A549 (cell line): ENCODE measurements around the gene TMEM91. TPM values are rescaled to one million over a fixed set of nuclear protein-coding genes. Genes with fewer than 3 reads are reported as not detected.

Experiments
- BHLHE40 ChIP-seq: IDR thresholded peaks from 2 replicates; pipeline ENCODE4 v1.6.1; 2012; ENCODE audit warnings: low read depth, low read length, inconsistent platforms
- CBX2 ChIP-seq: fragments of 200-600 bp; sonication (generic); IDR thresholded peaks from 2 replicates; pipeline ENCODE4 v1.6.1; 2016; ENCODE audit warnings: low read depth, mild to moderate bottlenecking, borderline replicate concordance
- CEBPB ChIP-seq, 2 experiments: fragments of >200 bp in 1 of 2; sonication (Bioruptor Twin) in 1 of 2; formaldehyde crosslinking in 1 of 2; IDR thresholded peaks; 2 replicates each; pipeline ENCODE4 v1.6.1; 2012 to 2016
- CHD2 ChIP-seq: fragments of 150-350 bp; IDR thresholded peaks from 2 replicates; pipeline ENCODE4 v1.6.1; 2014; ENCODE audit warnings: low read length; ENCODE audit not compliant: partially characterized antibody
- EHF ChIP-seq: fragments of 250-450 bp; sonication (Bioruptor Pico); IDR thresholded peaks from 2 replicates; pipeline ENCODE4 v1.5.0; 2020; ENCODE audit warnings: mild to moderate bottlenecking
- ESRRA ChIP-seq: fragments of 150-350 bp; IDR thresholded peaks from 2 replicates; pipeline ENCODE4 v1.6.1; 2014; ENCODE audit warnings: mild to moderate bottlenecking, low read length, borderline replicate concordance
- GATA3 ChIP-seq: IDR thresholded peaks from 2 replicates; pipeline ENCODE4 v1.6.1; 2012; ENCODE audit warnings: borderline replicate concordance
- HDAC2 ChIP-seq: fragments of 200-600 bp; sonication (generic); IDR thresholded peaks from 2 replicates; pipeline ENCODE4 v1.6.1; 2016
- HEYL ChIP-seq: fragments of 250-450 bp; sonication (Bioruptor Pico); IDR thresholded peaks from 2 replicates; pipeline ENCODE4 v1.8.0; 2021; ENCODE audit warnings: mild to moderate bottlenecking, moderate library complexity
- HOXB13 ChIP-seq: fragments of 250-450 bp; sonication (Bioruptor Pico); IDR thresholded peaks from 2 replicates; pipeline ENCODE4 v1.5.0; 2020; ENCODE audit warnings: low read depth, mild to moderate bottlenecking, moderate library complexity
- JUN ChIP-seq, 2 experiments: fragments of >200 bp; sonication (Bioruptor Twin); formaldehyde crosslinking; IDR thresholded peaks; 2 replicates in 1 of 2; 3 replicates in 1 of 2; pipeline ENCODE4 v1.6.1; 2016 to 2017
- KDM1A ChIP-seq: fragments of 200-600 bp; sonication (generic); IDR thresholded peaks from 2 replicates; pipeline ENCODE4 v1.6.1; 2016; ENCODE audit warnings: low read depth, mild to moderate bottlenecking
- KDM5A ChIP-seq: fragments of 200-600 bp; sonication (generic); IDR thresholded peaks from 2 replicates; pipeline ENCODE4 v1.6.1; 2016; ENCODE audit warnings: antibody characterized with exemption, mild to moderate bottlenecking
- MAZ ChIP-seq: fragments of 150-350 bp; IDR thresholded peaks from 2 replicates; pipeline ENCODE4 v1.6.1; 2014; ENCODE audit warnings: antibody characterized with exemption, low read depth, low read length, borderline replicate concordance
- NPAS2 ChIP-seq: fragments of 250-450 bp; sonication (Bioruptor Pico); IDR thresholded peaks from 2 replicates; pipeline ENCODE4 v1.8.0; 2022; ENCODE audit warnings: mild to moderate bottlenecking, moderate library complexity, borderline replicate concordance
- POLR2AphosphoS2 ChIP-seq: conservative IDR thresholded peaks from 2 replicates; pipeline ENCODE4 v1.6.1; 2012; ENCODE audit warnings: low read length, improper control_type of control experiment, inconsistent platforms
- RAD21 ChIP-seq, 2 experiments: fragments of >200 bp in 1 of 2; sonication (Bioruptor Twin) in 1 of 2; formaldehyde crosslinking in 1 of 2; IDR thresholded peaks in 1 of 2; conservative IDR thresholded peaks in 1 of 2; 2 replicates in 1 of 2; 3 replicates in 1 of 2; pipeline ENCODE4 v1.6.1; 2012 to 2018; ENCODE audit warnings: inconsistent platforms in 1 of 2
- RCOR1 ChIP-seq: fragments of 150-350 bp; IDR thresholded peaks from 2 replicates; pipeline ENCODE4 v1.6.1; 2014; ENCODE audit warnings: antibody characterized with exemption, low read length, low read depth
- RFX5 ChIP-seq: fragments of 450-650 bp; IDR thresholded peaks from 2 replicates; pipeline ENCODE4 v1.7.1; 2014; ENCODE audit warnings: antibody characterized with exemption, mild to moderate bottlenecking, moderate library complexity
- RNF2 ChIP-seq: fragments of 200-600 bp; sonication (generic); IDR thresholded peaks from 2 replicates; pipeline ENCODE4 v1.6.1; 2016; ENCODE audit warnings: low read depth, mild to moderate bottlenecking, antibody characterized with exemption, moderate library complexity, borderline replicate concordance
- SMC3 ChIP-seq: fragments of >200 bp; sonication (Bioruptor Twin); formaldehyde crosslinking; IDR thresholded peaks from 3 replicates; pipeline ENCODE4 v1.6.1; 2018; ENCODE audit warnings: inconsistent platforms
- TP53 ChIP-seq: fragments of 250-450 bp; sonication (Bioruptor Pico); IDR thresholded peaks from 2 replicates; pipeline ENCODE4 v1.5.0; 2021; ENCODE audit warnings: mild to moderate bottlenecking, moderate library complexity
- ZC3H11A ChIP-seq: fragments of 450-650 bp; IDR thresholded peaks from 2 replicates; pipeline ENCODE4 v1.6.1; 2014; ENCODE audit warnings: antibody characterized with exemption, mild to moderate bottlenecking
- ZNF302 ChIP-seq: fragments of 250-450 bp; sonication (Bioruptor Pico); IDR thresholded peaks from 2 replicates; pipeline ENCODE4 v1.9.0; 2021; ENCODE audit warnings: inconsistent platforms, mild to moderate bottlenecking, moderate library complexity
- ZSCAN20 ChIP-seq: fragments of 250-450 bp; sonication (Bioruptor Pico); IDR thresholded peaks from 2 replicates; pipeline ENCODE4 v1.8.0; 2022; ENCODE audit warnings: mild to moderate bottlenecking, moderate library complexity
- polyA plus RNA-seq, 4 experiments: library from polyadenylated mRNA; depleted of rRNA in 3 of 4; stranded (reverse); fragments of >200 nt; fragmentation: RNase III in 1 of 4; extraction: RNeasy Plus Mini Kit Qiagen cat#74134 plus additional on column Dnase treatment in 1 of 4; gene quantifications; 2 replicates in 3 of 4; 3 replicates in 1 of 4; pipeline ENCODE4 v1.2.3, GENCODE V29; 2011 to 2017
- TF ChIP-seq, protein P1 (sequence below): IDR thresholded peaks from 2 replicates; pipeline ENCODE4 v1.6.1; 2012
- TF ChIP-seq, protein P2 (sequence below): fragments of 250-450 bp; sonication (Bioruptor Pico); IDR thresholded peaks from 2 replicates; pipeline ENCODE4 v1.5.0; 2021; ENCODE audit warnings: mild to moderate bottlenecking, moderate library complexity, borderline replicate concordance
- TF ChIP-seq, protein P3 (sequence below): fragments of 200-600 bp; sonication (generic); IDR thresholded peaks from 2 replicates; pipeline ENCODE4 v1.6.1; 2016; ENCODE audit warnings: antibody characterized with exemption, mild to moderate bottlenecking, moderate library complexity
- TF ChIP-seq, protein P4 (sequence below): fragments of 250-450 bp; sonication (Bioruptor Pico); IDR thresholded peaks from 2 replicates; pipeline ENCODE4 v1.5.0; 2020; ENCODE audit warnings: low read depth, mild to moderate bottlenecking, moderate library complexity

TMEM91 gene
- polyA plus RNA-seq, 2 of the 4 experiments (the other 2 are of a cell fraction), result 4.0 to 5.2 TPM

DNA sequence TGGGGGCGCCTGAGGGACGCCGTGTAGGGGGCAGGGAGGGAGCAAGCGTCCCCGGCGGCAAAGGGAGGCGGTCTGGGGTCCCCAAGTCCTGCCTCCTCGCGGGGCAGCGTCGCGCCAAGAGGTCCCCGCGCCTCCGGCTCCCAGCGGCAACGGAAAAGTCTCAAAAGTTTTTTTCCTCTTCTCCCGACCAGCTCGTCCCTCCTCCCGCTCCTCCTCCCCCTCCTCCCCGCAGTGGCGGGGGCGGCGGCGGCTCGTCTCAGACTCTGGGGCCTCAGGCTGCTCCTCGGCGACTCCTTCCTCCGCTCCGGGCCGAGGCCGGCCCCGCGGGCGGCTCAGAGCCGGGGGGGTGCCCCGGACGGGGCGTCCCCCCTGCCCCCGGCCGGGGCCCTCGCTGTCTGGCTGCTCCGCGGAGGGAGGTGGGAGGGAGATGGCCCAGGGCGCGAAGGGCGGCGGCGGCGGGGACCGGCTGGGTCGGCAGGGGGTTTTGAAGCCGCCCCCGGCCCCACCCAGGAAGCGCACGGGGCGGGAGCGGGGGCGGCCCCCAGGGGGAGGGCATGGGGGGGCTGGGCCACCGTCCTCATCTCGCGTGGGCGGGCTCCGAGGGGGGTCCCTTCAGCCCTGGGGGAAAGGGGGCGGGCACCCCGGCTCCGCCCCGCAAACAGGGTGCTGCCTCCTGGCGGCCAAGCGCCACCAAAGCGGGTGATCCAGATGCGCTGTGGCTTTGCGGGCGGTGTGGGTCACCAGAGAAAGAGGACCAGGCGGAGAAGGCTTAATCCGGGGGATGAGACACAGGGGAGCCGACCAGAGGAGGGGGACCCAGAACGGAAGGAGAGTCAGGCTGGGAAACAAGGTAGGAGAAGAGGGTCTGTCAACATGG lies 22.6 kb upstream of the TMEM91 start, which contains the start of gene TGFB1 (continued):
- peak; percentile 90 for TF ChIP-seq MAZ
- TF ChIP-seq ZNF302 (CRISPR knock-in tag), result no peak
- no peak for TF ChIP-seq ESRRA
- no peak for TF ChIP-seq HOXB13
- peak; percentile 84; the same call in 1 of the 2 replicates for TF ChIP-seq TP53 (CRISPR knock-in tag)
- no peak for TF ChIP-seq CBX2
- peak in 1 of 2 experiments; percentile 76; a peak in 4 of 5 replicates for TF ChIP-seq RAD21 (conservative IDR thresholded peaks at IDR 0.05 in 1 of 2, IDR thresholded peaks at IDR 0.05 in 1 of 2)
- peak; percentile 74 for TF ChIP-seq CHD2
- TF ChIP-seq RFX5, result no peak
- TF ChIP-seq GATA3, result 0 out of 2 replicates have a peak, but pooled peaks have one; percentile 31
- TF ChIP-seq RCOR1, result no peak
- no peak for TF ChIP-seq CEBPB (IDR thresholded peaks at IDR 0.05)
- no peak; the same call in 1 of the 2 replicates for TF ChIP-seq POLR2AphosphoS2
- no peak for TF ChIP-seq KDM1A
- TF ChIP-seq RNF2, result no peak
- TF ChIP-seq ZC3H11A, result no peak
- TF ChIP-seq JUN (IDR thresholded peaks at IDR 0.05), result peak; percentile 92 to 98; a peak in 4 of 5 replicates
- TF ChIP-seq HEYL (CRISPR knock-in tag), result no peak
- no peak for TF ChIP-seq EHF
- TF ChIP-seq, protein P1, sequence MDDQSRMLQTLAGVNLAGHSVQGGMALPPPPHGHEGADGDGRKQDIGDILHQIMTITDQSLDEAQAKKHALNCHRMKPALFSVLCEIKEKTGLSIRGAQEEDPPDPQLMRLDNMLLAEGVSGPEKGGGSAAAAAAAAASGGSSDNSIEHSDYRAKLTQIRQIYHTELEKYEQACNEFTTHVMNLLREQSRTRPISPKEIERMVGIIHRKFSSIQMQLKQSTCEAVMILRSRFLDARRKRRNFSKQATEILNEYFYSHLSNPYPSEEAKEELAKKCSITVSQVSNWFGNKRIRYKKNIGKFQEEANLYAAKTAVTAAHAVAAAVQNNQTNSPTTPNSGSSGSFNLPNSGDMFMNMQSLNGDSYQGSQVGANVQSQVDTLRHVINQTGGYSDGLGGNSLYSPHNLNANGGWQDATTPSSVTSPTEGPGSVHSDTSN, result no peak
- no peak for TF ChIP-seq KDM5A
- TF ChIP-seq BHLHE40, result no peak
- TF ChIP-seq ZSCAN20 (CRISPR knock-in tag), result no peak
- TF ChIP-seq, protein P2, sequence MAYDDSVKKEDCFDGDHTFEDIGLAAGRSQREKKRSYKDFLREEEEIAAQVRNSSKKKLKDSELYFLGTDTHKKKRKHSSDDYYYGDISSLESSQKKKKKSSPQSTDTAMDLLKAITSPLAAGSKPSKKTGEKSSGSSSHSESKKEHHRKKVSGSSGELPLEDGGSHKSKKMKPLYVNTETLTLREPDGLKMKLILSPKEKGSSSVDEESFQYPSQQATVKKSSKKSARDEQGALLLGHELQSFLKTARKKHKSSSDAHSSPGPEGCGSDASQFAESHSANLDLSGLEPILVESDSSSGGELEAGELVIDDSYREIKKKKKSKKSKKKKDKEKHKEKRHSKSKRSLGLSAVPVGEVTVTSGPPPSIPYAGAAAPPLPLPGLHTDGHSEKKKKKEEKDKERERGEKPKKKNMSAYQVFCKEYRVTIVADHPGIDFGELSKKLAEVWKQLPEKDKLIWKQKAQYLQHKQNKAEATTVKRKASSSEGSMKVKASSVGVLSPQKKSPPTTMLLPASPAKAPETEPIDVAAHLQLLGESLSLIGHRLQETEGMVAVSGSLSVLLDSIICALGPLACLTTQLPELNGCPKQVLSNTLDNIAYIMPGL (CRISPR knock-in tag), result no peak
- TF ChIP-seq, protein P3, sequence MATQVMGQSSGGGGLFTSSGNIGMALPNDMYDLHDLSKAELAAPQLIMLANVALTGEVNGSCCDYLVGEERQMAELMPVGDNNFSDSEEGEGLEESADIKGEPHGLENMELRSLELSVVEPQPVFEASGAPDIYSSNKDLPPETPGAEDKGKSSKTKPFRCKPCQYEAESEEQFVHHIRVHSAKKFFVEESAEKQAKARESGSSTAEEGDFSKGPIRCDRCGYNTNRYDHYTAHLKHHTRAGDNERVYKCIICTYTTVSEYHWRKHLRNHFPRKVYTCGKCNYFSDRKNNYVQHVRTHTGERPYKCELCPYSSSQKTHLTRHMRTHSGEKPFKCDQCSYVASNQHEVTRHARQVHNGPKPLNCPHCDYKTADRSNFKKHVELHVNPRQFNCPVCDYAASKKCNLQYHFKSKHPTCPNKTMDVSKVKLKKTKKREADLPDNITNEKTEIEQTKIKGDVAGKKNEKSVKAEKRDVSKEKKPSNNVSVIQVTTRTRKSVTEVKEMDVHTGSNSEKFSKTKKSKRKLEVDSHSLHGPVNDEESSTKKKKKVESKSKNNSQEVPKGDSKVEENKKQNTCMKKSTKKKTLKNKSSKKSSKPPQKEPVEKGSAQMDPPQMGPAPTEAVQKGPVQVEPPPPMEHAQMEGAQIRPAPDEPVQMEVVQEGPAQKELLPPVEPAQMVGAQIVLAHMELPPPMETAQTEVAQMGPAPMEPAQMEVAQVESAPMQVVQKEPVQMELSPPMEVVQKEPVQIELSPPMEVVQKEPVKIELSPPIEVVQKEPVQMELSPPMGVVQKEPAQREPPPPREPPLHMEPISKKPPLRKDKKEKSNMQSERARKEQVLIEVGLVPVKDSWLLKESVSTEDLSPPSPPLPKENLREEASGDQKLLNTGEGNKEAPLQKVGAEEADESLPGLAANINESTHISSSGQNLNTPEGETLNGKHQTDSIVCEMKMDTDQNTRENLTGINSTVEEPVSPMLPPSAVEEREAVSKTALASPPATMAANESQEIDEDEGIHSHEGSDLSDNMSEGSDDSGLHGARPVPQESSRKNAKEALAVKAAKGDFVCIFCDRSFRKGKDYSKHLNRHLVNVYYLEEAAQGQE, result peak; percentile 69
- no peak for TF ChIP-seq HDAC2
- TF ChIP-seq NPAS2 (CRISPR knock-in tag), result no peak
- peak; percentile 94 for TF ChIP-seq SMC3
- TF ChIP-seq, protein P4, sequence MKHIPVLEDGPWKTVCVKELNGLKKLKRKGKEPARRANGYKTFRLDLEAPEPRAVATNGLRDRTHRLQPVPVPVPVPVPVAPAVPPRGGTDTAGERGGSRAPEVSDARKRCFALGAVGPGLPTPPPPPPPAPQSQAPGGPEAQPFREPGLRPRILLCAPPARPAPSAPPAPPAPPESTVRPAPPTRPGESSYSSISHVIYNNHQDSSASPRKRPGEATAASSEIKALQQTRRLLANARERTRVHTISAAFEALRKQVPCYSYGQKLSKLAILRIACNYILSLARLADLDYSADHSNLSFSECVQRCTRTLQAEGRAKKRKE (CRISPR knock-in tag), result no peak
